ENCODE data around the gene SLC12A3. TPM values are rescaled to one million over a fixed set of nuclear protein-coding genes. Genes with fewer than 3 reads are reported as not detected.
A peak's percentile ranks its signal among the peaks of the same experiment; 100 is the strongest.

The SLC12A3 gene
- total RNA-seq, 1 donor from 2014 or later, result not detected

GRCh38 chr16:56950881-56951771, 86.1 kb downstream of the SLC12A3 start:
- Mint-ChIP-seq H3K27me3 (ENCODE audit: insufficient read depth) (no peaks in the 10 kb centered on the region), H3K9me3 (no peaks in the 10 kb centered on the region), H3K27ac (peak overlapping the region; percentile 65), H3K4me1 (ENCODE audit: low read depth) (peaks cover 26% of the 10 kb centered on the region), H3K4me3 (no peak overlapping the region), H3K36me3 (ENCODE audit: low read depth) (peaks cover 9% of the 10 kb centered on the region)
- intact Hi-C loops (cut with micrococcal nuclease), result loop anchor here (1.0 to 5.0 kb wide), 3 partner anchors 54 to 159 kb away; no protein-coding TSS in a partner anchor
- DNase-seq (ENCODE audit: low spot score), result peak; percentile 32

GRCh38 chr16:56953006-56953405, 88.0 kb downstream of the SLC12A3 start:
- H3K27ac Mint-ChIP-seq, result no peak overlapping the region
- DNase-seq (ENCODE audit: low spot score), result no peak
- intact Hi-C loops (cut with micrococcal nuclease), result loop anchor here (5.0 kb wide), 2 partner anchors 56 to 161 kb away; no protein-coding TSS in a partner anchor
- no peaks in the 10 kb centered on the region for H3K9me3 Mint-ChIP-seq
- no peak overlapping the region for H3K4me3 Mint-ChIP-seq
- H3K27me3 Mint-ChIP-seq (ENCODE audit: insufficient read depth), result no peaks in the 10 kb centered on the region
- peaks cover 4% of the 10 kb centered on the region for H3K36me3 Mint-ChIP-seq (ENCODE audit: low read depth)
- H3K4me1 Mint-ChIP-seq (ENCODE audit: low read depth), result peaks cover 18% of the 10 kb centered on the region

DNA sequence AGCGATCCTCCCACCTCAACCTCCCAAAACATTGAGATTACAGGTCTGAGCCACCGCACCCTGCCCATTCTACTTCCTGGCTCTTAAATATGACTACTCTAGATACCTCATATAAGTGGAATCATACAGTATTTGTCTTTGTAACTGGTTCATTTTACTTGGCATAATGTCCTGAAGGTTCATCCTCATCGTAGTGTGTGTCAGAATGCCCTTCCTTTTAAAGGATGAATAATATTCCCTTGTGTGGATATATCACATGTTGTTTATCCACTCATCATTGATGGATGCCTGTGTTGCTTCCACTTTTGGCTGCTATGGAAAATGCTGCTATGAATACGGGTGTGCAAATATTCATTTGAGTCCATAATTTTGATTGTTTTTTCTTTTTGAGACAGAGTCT, 91.1 kb downstream of the SLC12A3 start:
- Mint-ChIP-seq H3K27me3 (ENCODE audit: insufficient read depth) (peaks cover 7% of the 10 kb centered on the region), H3K4me3 (no peak overlapping the region), H3K27ac (no peak overlapping the region), H3K4me1 (ENCODE audit: low read depth) (peaks cover 5% of the 10 kb centered on the region), H3K36me3 (ENCODE audit: low read depth) (no peaks in the 10 kb centered on the region), H3K9me3 (no peaks in the 10 kb centered on the region)
- intact Hi-C loops (cut with micrococcal nuclease), result no loop called here
- no peak for DNase-seq (ENCODE audit: low spot score)

- no peak overlapping the region for H3K27ac Mint-ChIP-seq
- H3K4me3 Mint-ChIP-seq, result no peak overlapping the region
- no peak for DNase-seq (ENCODE audit: low spot score)
- intact Hi-C loops (cut with micrococcal nuclease), result no loop called here
- H3K27me3 Mint-ChIP-seq (ENCODE audit: insufficient read depth), result peaks cover 7% of the 10 kb centered on the region
- no peaks in the 10 kb centered on the region for H3K36me3 Mint-ChIP-seq (ENCODE audit: low read depth)
- no peaks in the 10 kb centered on the region for H3K4me1 Mint-ChIP-seq (ENCODE audit: low read depth)
- H3K9me3 Mint-ChIP-seq, result no peaks in the 10 kb centered on the region
These were observed 91.7 kb downstream of the SLC12A3 start for GRCh38 chr16:56956756-56957155.

GRCh38 chr16:56960681-56961281, 95.8 kb downstream of the SLC12A3 start:
- DNase-seq (ENCODE audit: low spot score), result no peak
- Mint-ChIP-seq H3K27me3 (ENCODE audit: insufficient read depth) (peaks cover 7% of the 10 kb centered on the region), H3K36me3 (ENCODE audit: low read depth) (no peaks in the 10 kb centered on the region), H3K4me3 (no peak overlapping the region), H3K27ac (no peak overlapping the region), H3K9me3 (no peaks in the 10 kb centered on the region), H3K4me1 (ENCODE audit: low read depth) (peaks cover 16% of the 10 kb centered on the region)
- intact Hi-C loops (cut with micrococcal nuclease), result no loop called here

DNA sequence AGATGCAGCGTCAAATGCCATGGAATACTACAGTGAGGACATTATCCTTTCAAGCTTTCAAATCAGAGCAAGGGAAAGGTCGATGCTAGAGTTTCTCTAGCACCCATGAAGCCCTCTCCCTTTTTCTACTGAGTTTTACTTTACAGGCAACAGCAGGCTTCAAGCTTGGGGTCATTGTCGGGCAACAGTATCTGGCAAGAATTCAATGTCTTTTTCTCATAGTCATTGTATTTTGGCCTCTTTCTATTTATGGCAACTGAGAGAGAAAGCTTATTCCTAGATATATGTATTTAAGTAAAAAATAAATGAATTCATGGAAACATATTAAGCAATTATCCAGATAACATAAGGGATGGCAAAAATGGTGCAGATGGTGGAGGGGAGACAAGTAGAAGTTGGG, 96.4 kb downstream of the SLC12A3 start:
- Mint-ChIP-seq H3K27me3 (ENCODE audit: insufficient read depth) (peaks cover 7% of the 10 kb centered on the region), H3K4me3 (no peak overlapping the region), H3K36me3 (ENCODE audit: low read depth) (no peaks in the 10 kb centered on the region), H3K9me3 (no peaks in the 10 kb centered on the region), H3K4me1 (ENCODE audit: low read depth) (peaks cover 22% of the 10 kb centered on the region), H3K27ac (no peak overlapping the region)
- intact Hi-C loops (cut with micrococcal nuclease), result no loop called here
- no peak for DNase-seq (ENCODE audit: low spot score)

DNA sequence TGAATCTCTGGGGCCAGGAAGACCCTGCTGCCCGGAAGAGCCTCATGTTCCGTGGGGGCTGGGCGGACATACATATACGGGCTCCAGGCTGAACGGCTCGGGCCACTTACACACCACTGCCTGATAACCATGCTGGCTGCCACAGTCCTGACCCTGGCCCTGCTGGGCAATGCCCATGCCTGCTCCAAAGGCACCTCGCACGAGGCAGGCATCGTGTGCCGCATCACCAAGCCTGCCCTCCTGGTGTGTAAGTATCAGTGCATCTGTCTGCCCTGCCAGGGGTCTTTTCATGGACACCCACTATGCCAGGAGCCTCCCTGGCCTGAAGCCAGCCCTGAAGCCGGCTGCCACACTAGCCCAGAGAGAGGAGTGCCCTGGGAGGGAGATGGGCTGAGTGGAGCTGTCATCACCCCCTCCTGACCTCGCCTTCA, 96.9 kb downstream of the SLC12A3 start, which contains the start of gene CETP:
CETP (plus strand) TSS at position 100 of the 431 bp plus-strand sequence; CDS start at position 130, 30 bp downstream.
- Mint-ChIP-seq H3K27ac (no peak within 1 kb of the TSS), H3K9me3 (no peaks in the 10 kb centered on the region), H3K4me3 (no peak within 1 kb of the TSS), H3K4me1 (ENCODE audit: low read depth) (peaks cover 23% of the 10 kb centered on the region), H3K27me3 (ENCODE audit: insufficient read depth) (peaks cover 7% of the 10 kb centered on the region), H3K36me3 (ENCODE audit: low read depth) (no peaks in the 10 kb centered on the region)
- no peak for DNase-seq (ENCODE audit: low spot score)
- intact Hi-C loops (cut with micrococcal nuclease), result no loop called here

DNA sequence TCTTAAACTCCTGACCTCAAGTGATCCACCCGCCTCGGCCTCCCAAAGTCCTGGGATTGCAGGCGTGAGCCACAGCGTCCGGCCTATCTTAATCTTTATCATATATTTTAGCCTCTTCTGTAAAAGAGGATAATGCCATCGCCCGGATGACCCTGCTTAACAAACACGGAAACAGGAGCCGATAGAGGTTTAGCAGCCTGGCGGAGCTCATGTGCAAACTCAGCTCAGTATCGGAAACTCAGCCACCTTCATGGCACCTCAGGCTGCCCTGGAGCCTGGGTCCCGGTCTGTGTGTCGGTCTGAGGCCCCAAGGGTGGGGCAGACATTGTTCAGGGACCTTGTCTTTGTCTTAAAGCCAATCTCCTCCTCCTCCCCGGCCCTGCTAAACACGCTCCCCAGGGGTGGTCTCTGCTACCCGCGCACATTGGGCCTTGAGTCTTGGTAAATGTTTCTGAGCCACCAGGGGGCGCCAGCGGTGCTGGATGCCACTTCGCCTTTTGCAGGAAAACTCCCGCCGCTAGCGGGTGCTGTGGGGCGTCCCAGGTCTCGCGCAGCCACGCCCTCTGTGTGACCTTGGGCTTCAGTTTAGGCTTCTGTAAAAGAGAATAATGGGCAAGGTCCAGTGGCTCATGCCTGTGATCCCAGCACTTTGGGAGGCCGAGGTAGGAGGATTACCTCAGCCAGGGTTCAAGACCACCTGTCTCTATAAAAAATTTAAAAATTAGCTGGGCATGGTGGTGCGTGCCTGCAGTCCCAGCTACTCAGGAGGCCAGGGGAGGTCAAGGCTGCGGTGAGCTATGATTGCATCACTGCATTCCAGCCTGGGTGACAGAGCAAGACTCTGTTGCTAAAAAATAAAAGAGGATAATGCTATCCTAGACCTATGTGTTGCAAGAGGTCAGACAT, 99.5 kb downstream of the SLC12A3 start:
- DNase-seq (ENCODE audit: low spot score), result peak; percentile 89
- H3K4me3 Mint-ChIP-seq, result no peak overlapping the region
- H3K27ac Mint-ChIP-seq, result peak overlapping the region; percentile 59
- no peaks in the 10 kb centered on the region for H3K36me3 Mint-ChIP-seq (ENCODE audit: low read depth)
- H3K9me3 Mint-ChIP-seq, result no peaks in the 10 kb centered on the region
- intact Hi-C loops (cut with micrococcal nuclease), result loop anchor here (1.0 kb wide), 2 partner anchors 77 to 204 kb away; no protein-coding TSS in a partner anchor
- peaks cover 23% of the 10 kb centered on the region for H3K4me1 Mint-ChIP-seq (ENCODE audit: low read depth)
- peaks cover 1% of the 10 kb centered on the region for H3K27me3 Mint-ChIP-seq (ENCODE audit: insufficient read depth)

Other genes starting within 250 kb of the SLC12A3 start
- 135 TPM in 2 replicates for gene MT1E, start 239.4 kb upstream of the SLC12A3 start, total RNA-seq
- not detected in 2 replicates for gene MT1M, start 232.5 kb upstream of the SLC12A3 start, total RNA-seq
- 0.60 and 4.1 TPM in 2 replicates for gene MT1A, start 226.5 kb upstream of the SLC12A3 start, total RNA-seq
- not detected in 2 replicates for gene MT1B, start 213.3 kb upstream of the SLC12A3 start, total RNA-seq
- 4.3 and 5.2 TPM in 2 replicates for gene MT1F, start 207.2 kb upstream of the SLC12A3 start, total RNA-seq
- 28.5 and 29.1 TPM in 2 replicates for gene MT1G, start 197.1 kb upstream of the SLC12A3 start, total RNA-seq
- 1.4 TPM in 1 of 2 replicates, not detected in the other for gene MT1H, start 195.4 kb upstream of the SLC12A3 start, total RNA-seq
- 60.7 and 70.4 TPM in 2 replicates for gene MT1X, start 182.7 kb upstream of the SLC12A3 start, total RNA-seq
- gene NUP93, start 135.1 kb upstream of the SLC12A3 start, total RNA-seq, result 150 and 152 TPM in 2 replicates
- gene HERPUD1, start 66.9 kb downstream of the SLC12A3 start, total RNA-seq, result 176 and 178 TPM in 2 replicates
- gene CETP, start 96.7 kb downstream of the SLC12A3 start, total RNA-seq, result 0.23 and 0.24 TPM in 2 replicates
- 164 and 175 TPM in 2 replicates for gene NLRC5, start 124.3 kb downstream of the SLC12A3 start, total RNA-seq
- gene CPNE2, start 227.4 kb downstream of the SLC12A3 start, total RNA-seq, result 3.7 and 4.6 TPM in 2 replicates